GM12864 (cell line): ENCODE data around the gene COL19A1.

Source experiments
- DNase-seq: peaks from one replicate; pipeline ENCODE4 v3.0.0-alpha.2; 2011; ENCODE audit warnings: low read depth
- H3K4me3 ChIP-seq: 2 replicates; pipeline ENCODE4 v1.5.1; 2011; ENCODE audit warnings: mild to moderate bottlenecking, low read depth, low read length, control low read depth
- TF ChIP-seq, protein P1 (sequence below): IDR thresholded peaks from 2 replicates; pipeline ENCODE4 v1.5.1; 2011; ENCODE audit warnings: low read depth, mild to moderate bottlenecking, moderate library complexity, low read length, control low read depth, inconsistent platforms; ENCODE audit errors: missing control alignments

Gene COL19A1

DNA sequence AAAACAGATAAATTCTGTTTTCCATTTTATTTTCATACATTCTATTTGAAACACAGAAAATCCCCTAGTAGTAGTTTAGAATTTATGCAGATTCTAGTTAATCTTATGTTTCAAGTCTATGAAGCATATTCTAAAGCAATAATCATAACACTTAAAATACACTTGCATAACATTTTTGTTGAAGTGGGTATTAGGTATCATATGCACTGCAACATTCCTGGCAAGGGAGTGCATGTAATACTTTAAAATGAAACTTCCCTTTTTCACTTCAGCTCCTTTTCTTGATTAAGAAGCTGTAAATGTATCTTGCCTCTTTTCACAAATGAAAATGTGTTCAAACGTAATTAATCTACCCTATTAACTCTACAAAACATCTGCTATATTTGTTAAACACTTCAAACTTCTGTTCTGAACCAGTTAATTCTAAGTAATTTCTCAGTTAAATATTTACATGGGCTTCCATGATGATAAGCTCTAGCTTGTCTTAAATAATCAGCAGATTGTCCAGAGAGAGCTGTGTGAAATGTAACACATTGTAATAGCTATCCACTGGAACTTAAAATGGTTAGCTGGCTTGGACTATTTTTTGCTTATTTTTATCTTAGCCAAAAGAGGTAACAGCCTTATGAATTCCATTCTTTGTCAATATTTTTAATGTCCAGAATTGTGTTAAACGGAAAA lies 192.8 kb downstream of the COL19A1 start:
- TF ChIP-seq, protein P1, sequence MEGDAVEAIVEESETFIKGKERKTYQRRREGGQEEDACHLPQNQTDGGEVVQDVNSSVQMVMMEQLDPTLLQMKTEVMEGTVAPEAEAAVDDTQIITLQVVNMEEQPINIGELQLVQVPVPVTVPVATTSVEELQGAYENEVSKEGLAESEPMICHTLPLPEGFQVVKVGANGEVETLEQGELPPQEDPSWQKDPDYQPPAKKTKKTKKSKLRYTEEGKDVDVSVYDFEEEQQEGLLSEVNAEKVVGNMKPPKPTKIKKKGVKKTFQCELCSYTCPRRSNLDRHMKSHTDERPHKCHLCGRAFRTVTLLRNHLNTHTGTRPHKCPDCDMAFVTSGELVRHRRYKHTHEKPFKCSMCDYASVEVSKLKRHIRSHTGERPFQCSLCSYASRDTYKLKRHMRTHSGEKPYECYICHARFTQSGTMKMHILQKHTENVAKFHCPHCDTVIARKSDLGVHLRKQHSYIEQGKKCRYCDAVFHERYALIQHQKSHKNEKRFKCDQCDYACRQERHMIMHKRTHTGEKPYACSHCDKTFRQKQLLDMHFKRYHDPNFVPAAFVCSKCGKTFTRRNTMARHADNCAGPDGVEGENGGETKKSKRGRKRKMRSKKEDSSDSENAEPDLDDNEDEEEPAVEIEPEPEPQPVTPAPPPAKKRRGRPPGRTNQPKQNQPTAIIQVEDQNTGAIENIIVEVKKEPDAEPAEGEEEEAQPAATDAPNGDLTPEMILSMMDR: no peak
- DNase-seq: no peak
- H3K4me3 ChIP-seq: no peak overlapping the region

DNA sequence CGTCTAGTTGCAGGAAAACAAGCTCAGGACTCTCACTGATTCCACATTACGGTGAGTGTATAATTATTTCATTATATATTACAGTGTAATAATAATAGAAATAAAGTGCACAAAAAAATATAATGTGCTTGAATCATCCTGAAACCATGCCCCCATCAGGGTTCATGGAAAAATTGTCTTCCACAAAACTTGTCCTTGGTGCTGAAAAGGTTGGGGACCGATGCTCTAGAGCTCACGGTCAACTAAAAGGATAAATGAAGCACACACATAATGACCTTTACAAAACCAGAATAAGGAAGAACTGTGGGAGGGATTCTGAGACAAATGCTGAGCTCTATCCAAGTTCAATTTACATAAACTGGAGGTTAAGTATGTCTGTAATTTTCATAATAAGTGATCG lies 194.3 kb downstream of the COL19A1 start:
- TF ChIP-seq, protein P1: no peak
- no peak overlapping the region for H3K4me3 ChIP-seq

DNA sequence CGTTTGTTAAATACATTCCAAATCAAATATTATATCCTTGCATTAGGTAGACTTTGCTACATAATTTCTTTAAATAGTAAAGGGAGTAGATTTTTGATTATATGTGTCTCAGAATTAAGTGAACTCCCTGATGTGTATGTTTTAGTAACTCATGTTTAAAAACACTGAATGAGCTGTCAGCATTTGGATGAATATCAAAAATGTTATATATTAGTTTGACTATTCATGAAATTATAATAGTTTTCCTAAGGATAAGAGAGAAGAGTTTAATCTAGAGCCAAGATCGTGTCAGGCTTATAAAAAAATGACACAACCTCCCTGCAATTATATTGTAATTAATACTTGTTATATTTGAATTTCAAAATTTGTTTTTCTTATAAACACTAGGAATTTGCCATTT lies 195.2 kb downstream of the COL19A1 start:
- DNase-seq: no peak
- no peak overlapping the region for H3K4me3 ChIP-seq
- TF ChIP-seq, protein P1: no peak

More for the DNA sequence above, 194.3 kb downstream of the COL19A1 start:
- no peak for DNase-seq

DNA sequence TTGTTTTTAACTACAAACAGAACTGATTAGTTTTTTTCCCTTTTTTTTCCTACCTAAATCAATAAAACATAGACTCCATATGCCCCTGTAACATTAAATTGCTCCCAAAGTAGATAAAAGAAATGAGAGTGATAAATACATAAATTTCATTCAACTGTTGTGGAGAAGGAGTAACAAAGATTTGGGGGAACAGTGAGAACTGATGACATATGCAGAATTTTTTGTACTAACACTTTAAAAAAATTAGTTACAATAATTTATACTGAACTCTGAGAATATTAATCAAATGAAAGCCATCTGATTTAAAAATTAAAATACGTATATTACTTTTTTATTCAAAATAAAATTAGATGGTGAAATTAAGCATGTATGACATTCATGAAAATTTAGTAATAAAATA lies 195.7 kb downstream of the COL19A1 start:
- no peak for DNase-seq

DNA sequence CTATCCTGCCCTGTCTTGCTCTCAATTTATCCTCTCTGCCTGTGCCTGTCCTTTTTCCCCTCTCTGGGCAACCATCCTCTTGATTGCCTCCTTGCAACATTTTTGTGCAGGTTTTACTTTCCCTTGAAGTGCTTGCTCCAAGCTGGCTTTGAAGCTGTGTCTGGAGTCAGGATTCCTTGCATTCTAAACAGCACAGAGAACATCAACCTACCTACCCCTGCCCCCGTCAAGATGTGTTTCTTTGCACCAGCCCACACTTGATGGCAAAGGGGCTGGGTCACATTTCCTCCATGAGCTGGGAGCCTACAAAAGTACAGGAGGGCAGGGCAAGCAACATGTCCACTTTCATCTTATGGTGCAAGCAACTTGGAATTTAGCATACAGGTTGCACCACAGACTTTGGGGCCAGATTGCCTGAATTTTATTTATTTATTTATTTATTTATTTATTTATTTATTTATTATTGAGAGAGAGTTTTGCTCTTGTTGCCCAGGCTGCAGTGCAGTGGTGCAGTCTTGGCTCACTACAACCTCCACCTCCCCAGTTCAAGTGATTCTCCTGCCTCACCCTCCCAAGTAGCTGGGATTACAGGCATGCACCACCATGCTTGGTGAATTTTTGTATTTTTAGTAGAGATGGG lies 206.3 kb downstream of the COL19A1 start:
- H3K4me3 ChIP-seq: no peak overlapping the region
- TF ChIP-seq, protein P1: no peak
- DNase-seq: no peak

More for the DNA sequence above, 195.7 kb downstream of the COL19A1 start:
- H3K4me3 ChIP-seq: no peak overlapping the region
- TF ChIP-seq, protein P1: no peak

DNA sequence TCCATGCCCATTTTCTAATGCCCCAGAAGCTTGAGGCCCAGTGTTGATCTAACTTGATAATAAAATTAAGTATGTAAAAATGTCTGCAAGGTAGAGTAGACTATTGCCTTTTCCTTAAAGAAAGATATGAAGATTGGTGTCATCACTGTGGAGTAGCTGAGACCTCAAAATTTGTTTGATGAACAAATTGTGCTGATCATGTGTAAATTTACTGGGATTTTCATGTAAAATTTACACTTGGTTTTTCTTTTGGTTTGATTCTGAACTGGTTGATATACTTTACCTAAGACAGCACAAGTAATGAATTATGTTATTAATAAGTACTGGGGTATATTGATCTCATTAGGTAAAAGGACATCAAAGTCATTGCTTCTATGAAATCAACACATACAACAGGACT lies 207.3 kb downstream of the COL19A1 start:
- DNase-seq: no peak
- no peak overlapping the region for H3K4me3 ChIP-seq
- TF ChIP-seq, protein P1: no peak

DNA sequence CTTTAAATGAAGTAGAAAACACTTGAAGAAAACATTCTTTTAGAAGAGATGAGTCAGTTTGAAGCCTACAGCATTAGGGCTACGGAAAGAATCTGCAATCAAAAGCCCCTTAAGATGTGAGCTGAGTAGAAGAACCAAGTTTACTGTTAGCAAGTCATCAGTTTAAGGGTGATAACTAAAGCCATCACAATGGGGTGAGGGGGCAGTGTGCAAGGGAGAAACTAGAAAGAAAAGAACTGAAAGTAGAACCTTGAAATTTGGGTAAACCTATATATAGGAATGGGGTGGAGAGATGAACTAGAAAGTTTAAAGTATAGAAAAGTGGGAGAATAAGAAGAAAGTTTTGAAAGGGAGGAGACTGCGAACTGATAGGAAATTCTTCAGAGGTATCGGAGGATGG lies 212.9 kb downstream of the COL19A1 start:
- no peak for DNase-seq
- TF ChIP-seq, protein P1: no peak
- no peak overlapping the region for H3K4me3 ChIP-seq
